NCI-H1417 (cell line): ENCODE data around the gene PHF1.
"Not testable (repeated sequence)": the region's sequence is repeated elsewhere in the genome, so short reads cannot be mapped to it uniquely, and the experiment has no call there.

Experiments used
- DNase-seq, 3 experiments: peaks; one replicate each; lab custom pipeline; 2025; lab: John Stamatoyannopoulos, UW

The PHF1 gene

DNA sequence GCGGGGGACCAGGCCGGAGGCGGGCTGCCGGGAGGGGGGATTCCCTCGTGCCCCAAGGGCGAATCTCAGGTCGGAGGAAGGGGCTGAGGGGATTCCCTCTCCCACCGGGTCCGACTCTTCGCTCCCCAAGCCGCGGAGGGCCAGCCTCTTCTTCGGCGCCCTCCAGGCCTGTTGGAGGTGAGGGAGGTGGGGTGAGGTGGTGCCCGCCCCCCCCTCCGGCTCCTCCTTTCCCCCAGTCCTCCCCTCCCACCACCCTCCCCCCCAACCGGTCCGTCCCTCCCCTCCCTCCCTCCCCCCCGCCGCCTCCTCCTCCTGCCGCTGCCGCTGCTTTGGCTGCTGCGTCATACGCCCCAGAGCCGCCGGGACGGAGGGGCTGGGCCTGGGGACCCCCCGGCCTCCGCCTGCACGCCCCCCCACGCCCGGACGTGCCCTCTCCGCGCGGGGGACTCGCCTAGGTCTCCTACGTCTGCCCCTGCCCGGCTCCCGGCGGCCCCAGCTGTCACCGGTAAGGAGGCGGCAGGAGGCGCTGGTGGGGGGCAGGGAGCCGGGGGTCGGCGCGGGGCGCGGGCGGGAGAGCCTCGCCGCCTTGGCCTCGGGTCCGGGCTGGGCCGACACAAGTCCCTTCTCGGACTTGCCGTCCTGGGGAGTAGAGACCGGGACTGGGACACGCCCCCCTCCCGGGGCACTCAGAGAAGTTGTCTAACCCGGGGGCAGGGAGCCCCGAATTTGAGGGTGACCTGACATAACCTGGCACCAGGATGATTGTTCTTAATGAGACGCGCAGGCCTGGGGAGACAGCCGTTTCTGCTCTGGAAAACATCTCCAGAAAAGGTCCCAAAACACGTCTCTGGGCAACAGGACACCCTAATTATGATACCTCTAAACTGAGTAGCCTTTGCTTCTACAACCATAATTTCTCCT, at the start of gene PHF1:
PHF1 (plus strand) TSS at position 304 of the 921 bp plus-strand sequence. CDS start 1,250 bp downstream, outside the sequence.
- peak in 2 of 3 experiments; percentile 70 to 74 for DNase-seq

DNA sequence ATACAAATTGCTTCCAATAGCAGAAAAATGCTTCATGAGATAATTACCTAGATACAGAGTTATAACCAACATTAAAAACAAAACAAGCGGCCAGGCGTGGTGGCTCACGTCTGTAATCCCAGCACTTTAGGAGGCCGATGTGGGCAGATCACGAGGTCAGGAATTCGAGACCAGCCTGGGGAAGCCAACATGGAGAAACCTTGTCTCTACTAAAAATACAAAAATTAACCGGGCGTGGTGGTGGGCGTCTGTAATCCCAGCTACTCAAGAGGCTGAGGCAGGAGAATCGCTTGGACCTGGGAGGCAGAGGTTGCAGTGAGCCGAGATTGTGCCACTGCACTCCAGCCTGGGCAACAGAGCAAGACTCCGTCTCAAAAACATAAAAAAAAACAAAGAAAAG, 47.3 kb upstream of the PHF1 start:
- DNase-seq = not testable (repeated sequence)

- DNase-seq = peak in 2 of 3 experiments; percentile 59 to 66
These were observed 46.2 kb upstream of the PHF1 start for GRCh38 chr6:33364475-33365205.

- DNase-seq = not testable (repeated sequence)
These were observed 45.4 kb upstream of the PHF1 start for GRCh38 chr6:33365206-33365971.

GRCh38 chr6:33367009-33367714, 43.7 kb upstream of the PHF1 start:
- no peak for DNase-seq

DNA sequence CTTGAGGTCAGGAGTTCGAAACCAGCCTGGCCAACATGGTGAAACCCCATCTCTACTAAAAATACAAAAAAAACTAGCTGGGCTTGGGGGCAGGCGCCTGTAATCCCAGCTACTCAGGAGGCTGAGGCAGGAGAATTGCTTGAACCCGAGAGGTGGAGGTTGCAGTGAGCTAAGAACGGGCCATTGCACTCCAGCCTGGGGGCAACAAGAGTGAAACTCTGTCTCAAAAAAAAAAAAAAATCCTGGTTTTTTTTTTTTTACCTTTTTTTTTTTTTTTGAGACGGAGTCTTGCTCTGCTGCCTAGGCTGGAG, 43.1 kb upstream of the PHF1 start:
- not testable (repeated sequence) for DNase-seq

GRCh38 chr6:33371901-33372300, 38.9 kb upstream of the PHF1 start:
- not testable (repeated sequence) for DNase-seq

DNA sequence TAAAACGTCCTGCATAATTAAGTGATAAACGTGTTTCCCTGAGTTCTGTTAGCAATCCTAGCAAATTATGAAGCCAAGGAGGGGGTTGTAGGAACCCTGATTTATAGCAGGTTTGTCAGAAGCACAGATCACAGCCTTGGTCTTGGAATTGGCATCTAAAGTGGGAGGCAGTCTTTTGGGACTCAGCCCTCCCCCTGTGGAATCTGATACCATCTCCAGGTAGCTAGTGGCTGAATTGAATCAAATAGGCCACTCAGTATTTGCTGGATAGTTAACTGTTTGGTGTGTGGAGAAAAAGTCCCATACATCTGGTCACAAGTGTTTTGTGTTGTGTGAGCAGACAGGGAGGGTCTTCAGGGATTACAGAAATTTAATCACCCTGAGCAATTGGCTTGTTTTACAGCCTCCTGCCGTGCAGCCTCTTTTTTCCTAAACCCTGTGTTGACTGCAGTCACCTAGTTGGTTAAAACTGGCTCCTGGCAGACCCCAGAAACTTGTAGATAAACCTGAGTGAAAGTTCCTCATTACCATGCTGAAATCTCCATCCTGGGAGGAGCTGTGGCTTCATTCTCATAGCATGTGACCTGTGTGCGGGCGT, 38.2 kb upstream of the PHF1 start:
- DNase-seq = peak in 1 of 3 experiments; percentile 25

DNA sequence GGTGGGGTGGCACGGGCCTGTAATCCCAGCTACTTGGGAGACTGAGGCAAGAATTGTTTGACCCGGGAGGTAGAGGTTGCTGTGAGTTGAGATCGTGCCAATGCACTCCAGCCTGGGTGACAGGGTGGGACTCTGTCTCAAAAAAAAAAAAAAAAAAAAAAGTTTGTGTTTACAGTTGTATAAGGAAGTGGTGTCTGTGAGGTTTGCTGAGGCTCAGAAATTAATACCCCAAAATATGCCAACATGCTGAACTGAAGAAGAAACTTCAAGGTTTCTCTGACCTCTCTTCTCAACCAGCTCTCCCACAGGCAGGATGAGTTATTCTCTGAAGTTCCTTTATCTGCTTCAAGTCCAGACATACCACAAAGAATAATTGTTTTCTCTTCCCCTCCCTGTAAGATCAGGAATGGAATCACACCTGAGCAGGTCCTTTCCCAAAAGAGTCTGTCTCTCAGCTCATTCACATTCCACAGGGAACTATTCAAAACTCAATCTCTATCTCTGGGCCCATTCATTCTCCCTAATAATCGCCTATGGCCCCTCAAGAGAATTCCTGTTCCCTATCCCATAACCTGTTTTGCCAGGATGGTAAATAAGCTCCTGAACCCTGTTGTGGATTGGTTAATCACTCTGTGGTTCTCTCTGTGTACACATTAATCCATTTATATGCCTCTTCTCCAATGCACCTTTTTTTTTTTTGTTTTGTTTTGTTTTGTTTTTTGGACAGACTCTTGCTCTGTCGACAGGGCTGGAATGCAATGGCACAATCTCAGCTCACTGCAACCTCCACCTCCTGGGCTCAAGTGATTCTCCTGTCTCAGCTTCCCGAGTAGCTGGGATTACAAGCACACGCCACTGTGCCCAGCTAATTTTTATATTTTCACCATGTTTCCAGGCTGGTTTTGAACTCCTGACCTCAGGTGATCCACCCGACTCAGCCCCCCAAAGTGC, 36.6 kb upstream of the PHF1 start:
- no peak for DNase-seq

DNA sequence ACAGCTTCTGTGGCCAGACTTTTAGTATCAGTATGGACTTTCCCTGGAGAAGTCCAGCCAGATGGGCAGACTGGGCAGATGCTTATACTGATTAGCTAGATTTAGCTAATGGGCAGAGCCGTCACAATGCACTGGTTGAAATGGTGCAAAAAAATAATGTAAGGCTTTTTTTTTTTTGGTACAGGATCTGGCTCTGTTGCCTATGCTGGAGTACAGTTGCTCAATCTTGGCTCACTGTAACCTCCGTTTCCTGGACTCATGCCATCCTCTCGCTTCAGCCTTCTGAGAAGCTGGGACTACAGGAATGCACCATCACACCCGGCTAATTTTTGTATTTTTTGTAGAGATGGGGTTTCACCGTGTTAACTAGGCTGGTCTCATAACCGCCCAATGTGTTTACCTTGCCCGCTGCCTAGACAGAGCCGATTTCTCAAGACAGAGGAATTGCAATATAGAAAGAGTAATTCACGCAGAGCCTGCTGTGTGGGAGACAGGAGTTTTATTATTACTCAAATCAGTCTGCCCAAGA, 35.6 kb upstream of the PHF1 start:
- DNase-seq = no peak

- no peak for DNase-seq
These were observed 33.6 kb upstream of the PHF1 start for GRCh38 chr6:33377171-33377570.

GRCh38 chr6:33379184-33379583, 31.6 kb upstream of the PHF1 start:
- DNase-seq = not testable (repeated sequence)

- no peak for DNase-seq
These were observed 30.4 kb upstream of the PHF1 start for GRCh38 chr6:33380272-33380981.

DNA sequence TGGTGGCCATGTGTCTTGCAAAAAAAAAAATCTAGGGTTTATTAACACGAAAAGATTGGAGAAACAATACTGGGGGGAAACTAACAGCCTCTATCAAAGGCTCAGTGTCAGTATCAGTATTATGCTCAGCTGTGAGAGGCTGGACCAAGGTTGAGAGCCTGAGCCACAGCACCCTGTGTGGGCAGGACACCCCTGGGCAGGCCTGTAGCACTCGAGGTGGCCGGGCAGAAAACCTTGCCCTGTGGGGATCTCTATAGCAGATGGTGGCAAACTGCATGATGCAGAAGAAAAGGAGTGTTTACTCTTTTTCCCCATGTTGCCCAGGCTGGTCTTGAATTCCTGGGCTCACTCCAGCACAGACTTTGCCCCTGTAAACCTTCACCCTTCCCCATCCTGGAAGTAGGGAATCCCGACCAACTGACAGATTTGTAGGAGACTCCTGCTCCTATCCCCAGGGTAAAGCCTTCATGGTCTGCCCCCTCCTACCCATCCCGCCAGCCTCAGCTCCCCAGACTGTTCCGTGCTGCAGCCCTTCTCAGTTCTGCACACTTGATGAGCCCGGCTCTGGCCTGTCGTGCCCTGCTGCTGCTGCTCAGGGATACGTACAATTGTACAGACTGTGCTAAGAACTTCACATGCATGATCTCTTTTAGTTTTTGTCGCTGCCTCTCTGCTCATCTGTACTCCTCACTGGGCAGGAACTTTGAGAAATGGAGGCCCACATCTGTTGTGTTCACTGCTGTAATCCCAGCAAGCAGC, 27.2 kb upstream of the PHF1 start:
- DNase-seq = no peak

DNA sequence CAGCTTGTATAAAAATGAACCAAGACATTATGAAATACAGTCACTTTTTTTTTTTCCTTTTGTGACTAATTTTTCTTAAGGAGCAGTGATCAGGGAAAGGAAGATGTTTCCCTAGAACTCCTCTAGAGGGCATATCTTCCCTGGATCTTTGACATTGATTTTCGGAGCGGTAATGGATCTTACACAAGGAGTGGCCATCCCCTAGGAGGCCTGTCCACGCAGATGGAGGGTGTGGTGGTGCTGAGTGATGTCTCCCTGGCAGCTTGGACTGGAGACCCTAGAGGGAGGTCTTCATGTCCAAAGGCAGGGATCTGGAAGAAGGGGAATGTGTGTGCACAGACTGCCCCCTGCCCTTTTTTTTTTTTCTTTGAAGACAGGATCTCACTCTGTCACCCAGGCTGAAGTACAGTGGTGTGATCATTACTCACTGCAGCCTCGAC, 26.2 kb upstream of the PHF1 start:
- DNase-seq = no peak

DNA sequence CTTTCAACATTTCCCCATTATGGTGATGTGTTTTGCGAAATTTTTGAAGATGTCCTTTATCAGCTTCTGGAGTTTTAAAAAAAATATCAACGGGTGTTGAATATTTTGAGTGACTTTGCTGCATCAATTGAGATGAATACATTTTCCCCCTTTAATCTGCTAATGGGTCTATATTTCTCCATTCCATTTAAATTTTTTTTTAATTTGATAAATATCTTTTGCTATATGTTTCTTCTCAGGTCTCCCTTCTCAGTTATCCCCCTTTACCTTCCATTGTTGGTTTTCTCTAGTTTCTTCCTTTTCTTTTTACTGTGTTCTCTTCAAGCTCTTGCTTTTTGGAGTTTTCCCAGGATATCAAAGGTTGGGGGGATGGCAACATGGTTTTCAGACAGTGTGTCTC, 20.6 kb upstream of the PHF1 start:
- DNase-seq = no peak

GRCh38 chr6:33390767-33391277, 20.0 kb upstream of the PHF1 start:
- no peak for DNase-seq

DNA sequence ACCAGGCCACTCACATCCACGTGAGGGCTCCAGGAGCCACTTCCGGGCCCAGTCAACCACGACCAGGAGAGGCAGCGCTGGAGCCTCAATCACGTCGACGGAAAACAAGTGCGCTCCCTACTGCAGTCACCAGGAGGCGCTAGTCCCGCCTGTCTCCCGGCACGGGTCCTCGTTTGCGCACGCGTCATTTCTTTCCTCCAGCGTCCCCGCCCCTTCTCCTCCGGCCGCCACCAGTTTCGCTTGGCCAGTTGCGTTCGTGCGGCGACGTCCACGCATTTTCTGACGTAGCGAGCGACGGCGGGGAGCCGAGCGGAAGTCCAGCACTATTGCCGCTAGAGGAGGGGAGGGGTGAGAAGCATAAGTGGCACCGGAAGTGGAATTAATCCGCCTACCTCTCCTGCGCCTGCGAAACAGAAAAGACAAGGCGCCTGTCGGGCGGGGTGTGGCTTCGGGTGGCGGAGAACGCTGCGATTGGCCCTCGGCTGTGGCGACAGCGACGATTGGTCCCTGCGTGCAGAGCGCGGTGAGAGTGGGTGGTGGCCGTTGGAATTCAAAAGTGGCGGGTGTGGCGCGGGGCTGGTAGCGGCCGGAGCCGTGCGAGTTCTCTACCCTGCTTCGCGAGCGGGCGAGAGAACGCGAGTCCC, 19.4 kb upstream of the PHF1 start, which contains the start of gene KIFC1:
KIFC1 (plus strand) TSS at position 546 of the 644 bp plus-strand sequence. CDS start 163 bp downstream, outside the sequence.
- DNase-seq = peak; percentile 99 to 100 (median 99)
